Activated naive CD8-positive, alpha-beta T cell treated with anti-CD3 and anti-CD28 coated beads for 36 hours (primary cell): ENCODE data around the gene EMP3. TPM values are rescaled to one million over a fixed set of nuclear protein-coding genes. Genes with fewer than 3 reads are reported as not detected.
A peak's percentile ranks its signal among the peaks of the same experiment; 100 is the strongest.
"Not testable (repeated sequence)": the region's sequence is repeated elsewhere in the genome, so short reads cannot be mapped to it uniquely, and the experiment has no call there.

Experiments used
- DNase-seq: peaks from one replicate; pipeline ENCODE4 v3.0.0; 2021
- H3K27ac Mint-ChIP-seq: one replicate; pipeline ENCODE4 v1.8.0; 2022; ENCODE audit warnings: mild to moderate bottlenecking, moderate library complexity, mixed read lengths
- H3K27me3 Mint-ChIP-seq: one replicate; pipeline ENCODE4 v1.8.0; 2022; ENCODE audit warnings: mild to moderate bottlenecking, mixed read lengths
- H3K36me3 Mint-ChIP-seq: one replicate; pipeline ENCODE4 v1.8.0; 2021; ENCODE audit warnings: mild to moderate bottlenecking, mixed read lengths
- H3K4me1 Mint-ChIP-seq: one replicate; pipeline ENCODE4 v1.8.0; 2021; ENCODE audit warnings: mixed read lengths
- H3K4me3 Mint-ChIP-seq: one replicate; pipeline ENCODE4 v1.8.0; 2022; ENCODE audit warnings: mild to moderate bottlenecking, moderate library complexity, mixed read lengths
- H3K9me3 Mint-ChIP-seq: one replicate; pipeline ENCODE4 v1.8.0; 2022; ENCODE audit warnings: mixed read lengths
- total RNA-seq, 2 experiments: library from RNA; stranded (reverse); gene quantifications; one replicate each; pipeline ENCODE4 v1.2.3, GENCODE V29; 2021

The EMP3 gene
- 100 to 1,000 TPM; 185 to 187 TPM for total RNA-seq

- H3K27ac Mint-ChIP-seq, result peak within 1 kb of the TSS; percentile 92
- peak within 1 kb of the TSS; percentile 88 for H3K4me3 Mint-ChIP-seq
- H3K36me3 Mint-ChIP-seq, result peaks cover 45% of the 10 kb centered on the region
- peaks cover 61% of the 10 kb centered on the region for H3K4me1 Mint-ChIP-seq
- peak; percentile 87 for DNase-seq
- no peaks in the 10 kb centered on the region for H3K9me3 Mint-ChIP-seq
- H3K27me3 Mint-ChIP-seq, result no peaks in the 10 kb centered on the region
Observed at GRCh38 chr19:48325265-48325910, at the start of gene EMP3. TSS of gene EMP3 (plus strand) at chr19:48325552. CDS start at chr19:48326845, 1,293 bp downstream.

DNA sequence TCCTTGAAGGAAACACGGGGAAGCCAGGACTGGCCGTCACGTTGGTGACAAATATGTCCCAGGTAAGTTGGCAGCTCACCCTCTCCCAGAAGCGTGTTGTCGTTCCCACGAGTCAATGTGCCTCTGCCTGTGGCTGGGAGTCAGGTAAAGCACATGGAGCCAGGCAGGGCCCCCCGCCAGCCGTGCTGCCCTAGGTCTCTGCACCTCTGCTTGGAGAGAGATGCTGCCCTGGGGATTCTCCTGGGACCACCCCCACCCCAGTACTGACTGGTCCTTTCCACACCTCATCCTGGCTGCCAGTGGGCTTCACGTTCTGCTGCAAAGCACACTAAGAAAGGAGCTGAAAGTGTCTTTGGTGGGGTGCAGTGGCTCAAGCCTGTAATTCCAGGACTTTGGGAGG, 45.6 kb upstream of the EMP3 start:
- Mint-ChIP-seq H3K4me3 (no peak overlapping the region), H3K27me3 (peaks cover 7% of the 10 kb centered on the region), H3K36me3 (peaks cover 6% of the 10 kb centered on the region), H3K9me3 (no peaks in the 10 kb centered on the region), H3K4me1 (no peaks in the 10 kb centered on the region), H3K27ac (no peak overlapping the region)
- no peak for DNase-seq

DNA sequence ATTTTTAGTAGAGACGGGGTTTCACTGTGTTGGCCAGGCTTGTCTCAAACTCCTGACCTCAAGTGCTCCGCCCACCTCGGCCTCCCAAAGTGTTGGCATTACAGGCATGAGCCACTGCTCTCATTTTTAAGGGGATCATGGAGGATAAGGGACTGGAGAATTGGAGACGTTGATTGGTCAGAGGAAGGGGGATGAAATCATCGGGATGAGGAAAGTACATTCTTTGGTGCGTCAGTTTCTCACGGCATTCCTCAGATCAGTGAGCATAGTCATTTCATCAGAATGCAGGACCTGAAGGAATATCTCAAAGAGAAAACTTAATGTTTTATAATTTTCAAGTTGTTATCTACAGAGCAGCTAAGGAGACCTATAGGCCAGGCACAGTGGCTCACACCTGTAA, 41.4 kb upstream of the EMP3 start:
- H3K9me3 Mint-ChIP-seq, result peaks cover 8% of the 10 kb centered on the region
- H3K36me3 Mint-ChIP-seq, result peaks cover 17% of the 10 kb centered on the region
- DNase-seq, result no peak
- H3K27me3 Mint-ChIP-seq, result no peaks in the 10 kb centered on the region
- H3K4me3 Mint-ChIP-seq, result no peak overlapping the region
- H3K27ac Mint-ChIP-seq, result no peak overlapping the region
- H3K4me1 Mint-ChIP-seq, result no peaks in the 10 kb centered on the region

DNA sequence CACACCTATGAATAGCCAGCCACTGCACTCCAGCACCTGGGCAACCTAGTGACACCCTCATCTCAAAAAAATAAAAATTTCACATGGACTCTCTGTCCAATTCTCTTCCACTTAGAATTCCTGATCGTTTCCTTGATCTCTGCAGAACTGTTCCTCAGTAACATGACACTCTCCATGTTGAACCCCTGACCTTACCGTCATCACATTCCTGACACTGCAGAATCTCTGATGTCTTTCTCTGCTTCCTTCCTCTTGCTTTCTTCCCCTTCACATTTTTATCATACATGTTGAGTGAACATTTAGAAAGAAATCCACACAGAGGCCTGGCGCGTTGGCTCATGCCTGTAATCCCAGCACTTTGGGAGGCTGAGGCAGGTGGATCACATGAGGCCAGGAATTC, 40.5 kb upstream of the EMP3 start:
- Mint-ChIP-seq H3K36me3 (peaks cover 17% of the 10 kb centered on the region), H3K4me1 (no peaks in the 10 kb centered on the region), H3K9me3 (peaks cover 8% of the 10 kb centered on the region), H3K4me3 (no peak overlapping the region), H3K27me3 (no peaks in the 10 kb centered on the region), H3K27ac (no peak overlapping the region)
- no peak for DNase-seq

- Mint-ChIP-seq H3K4me3 (no peak overlapping the region), H3K4me1 (peaks cover 7% of the 10 kb centered on the region), H3K36me3 (peaks cover 17% of the 10 kb centered on the region), H3K27me3 (no peaks in the 10 kb centered on the region), H3K9me3 (peaks cover 8% of the 10 kb centered on the region), H3K27ac (no peak overlapping the region)
- no peak for DNase-seq
Observed at GRCh38 chr19:48287748-48288147, 37.6 kb upstream of the EMP3 start.

DNA sequence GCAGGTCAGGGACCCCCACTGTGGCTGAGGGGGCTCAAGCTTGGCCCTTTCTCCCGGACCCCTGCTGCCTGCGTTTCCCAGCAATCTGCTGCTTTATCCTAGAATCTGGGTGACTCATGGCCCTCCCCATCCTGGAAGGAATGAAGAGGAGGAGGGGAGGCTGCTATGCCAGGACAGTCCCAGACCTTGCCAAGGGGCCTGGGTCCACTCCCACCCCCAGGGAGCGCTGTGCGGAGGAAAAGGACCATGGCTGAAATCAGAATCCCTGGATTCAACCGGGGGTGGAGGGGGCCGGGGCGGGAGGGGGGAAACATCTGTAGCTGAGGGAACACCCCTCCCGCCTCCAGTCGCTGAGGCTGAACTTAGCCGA, 35.0 kb upstream of the EMP3 start:
- Mint-ChIP-seq H3K4me3 (no peak overlapping the region), H3K36me3 (peaks cover 11% of the 10 kb centered on the region), H3K27me3 (no peaks in the 10 kb centered on the region), H3K27ac (no peak overlapping the region), H3K4me1 (peaks cover 7% of the 10 kb centered on the region), H3K9me3 (peaks cover 8% of the 10 kb centered on the region)
- no peak for DNase-seq

GRCh38 chr19:48290771-48291488, 34.4 kb upstream of the EMP3 start:
- H3K9me3 Mint-ChIP-seq, result peaks cover 8% of the 10 kb centered on the region
- peaks cover 7% of the 10 kb centered on the region for H3K4me1 Mint-ChIP-seq
- H3K27ac Mint-ChIP-seq, result no peak overlapping the region
- no peaks in the 10 kb centered on the region for H3K27me3 Mint-ChIP-seq
- peaks cover 10% of the 10 kb centered on the region for H3K36me3 Mint-ChIP-seq
- peak overlapping the region; percentile 76 for H3K4me3 Mint-ChIP-seq
- DNase-seq, result peak; percentile 50

DNA sequence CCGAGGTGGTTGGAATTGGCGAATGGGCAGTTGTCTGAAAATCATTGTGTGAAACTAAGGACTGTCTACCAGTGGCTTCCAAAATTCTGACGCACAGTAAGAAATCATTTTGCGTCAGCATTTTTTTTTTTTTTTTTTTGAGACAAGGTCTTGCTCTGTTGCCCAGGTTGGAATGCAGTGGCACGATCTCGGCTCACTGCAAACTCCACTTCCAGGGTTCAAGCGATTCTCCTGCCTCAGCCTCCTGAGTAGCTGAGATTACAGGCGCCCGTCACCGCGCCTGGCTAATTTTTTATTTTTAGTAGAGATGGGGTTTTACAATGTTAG, 33.9 kb upstream of the EMP3 start:
- not testable (repeated sequence) for H3K27ac Mint-ChIP-seq, H3K4me1 Mint-ChIP-seq, H3K27me3 Mint-ChIP-seq, H3K36me3 Mint-ChIP-seq, DNase-seq, H3K9me3 Mint-ChIP-seq
- peak overlapping the region; percentile 76 for H3K4me3 Mint-ChIP-seq

DNA sequence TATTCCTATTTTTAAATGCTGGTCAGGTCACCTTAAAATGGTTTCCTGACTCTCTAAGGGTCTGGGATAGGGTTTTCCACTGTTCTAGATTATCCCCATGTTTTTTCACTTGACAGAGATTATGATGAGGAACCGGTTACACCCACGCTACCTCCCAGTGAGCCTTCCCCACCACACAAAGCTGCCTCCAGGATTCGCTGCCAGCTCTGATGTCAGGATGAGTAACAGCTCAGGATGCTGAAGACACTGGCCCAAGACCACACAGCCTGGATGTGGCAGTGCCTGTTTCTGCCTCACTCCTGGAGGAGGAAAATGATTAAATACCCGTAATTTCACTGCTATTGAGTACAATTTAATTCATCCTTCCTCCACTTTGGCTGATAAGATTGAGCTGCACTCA, 32.6 kb upstream of the EMP3 start:
- no peaks in the 10 kb centered on the region for H3K9me3 Mint-ChIP-seq
- no peak overlapping the region for H3K27ac Mint-ChIP-seq
- no peak for DNase-seq
- no peaks in the 10 kb centered on the region for H3K36me3 Mint-ChIP-seq
- H3K4me1 Mint-ChIP-seq, result peaks cover 7% of the 10 kb centered on the region
- no peak overlapping the region for H3K4me3 Mint-ChIP-seq
- no peaks in the 10 kb centered on the region for H3K27me3 Mint-ChIP-seq

DNA sequence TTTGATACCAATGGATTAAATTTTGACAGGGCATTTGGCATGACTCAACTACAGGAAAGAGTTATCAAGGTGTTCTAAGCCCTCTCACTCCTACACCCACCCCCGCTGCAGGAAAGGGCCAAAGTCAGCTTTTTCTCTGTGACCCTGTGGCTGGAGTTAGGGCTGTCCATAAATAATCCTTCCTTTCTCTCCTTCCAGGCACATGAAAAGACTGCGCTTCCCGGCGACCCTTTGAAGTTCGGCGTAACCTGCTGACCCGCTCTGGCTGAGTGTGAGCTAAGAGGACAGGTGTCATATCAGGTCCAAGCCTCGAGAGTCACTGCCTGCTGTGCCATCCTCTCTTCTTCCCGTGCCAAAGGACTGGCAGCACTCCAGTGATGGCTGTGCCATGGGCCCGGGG, 29.9 kb upstream of the EMP3 start:
- H3K9me3 Mint-ChIP-seq, result no peaks in the 10 kb centered on the region
- peaks cover 7% of the 10 kb centered on the region for H3K4me1 Mint-ChIP-seq
- no peak for DNase-seq
- no peaks in the 10 kb centered on the region for H3K36me3 Mint-ChIP-seq
- no peak overlapping the region for H3K27ac Mint-ChIP-seq
- H3K27me3 Mint-ChIP-seq, result no peaks in the 10 kb centered on the region
- H3K4me3 Mint-ChIP-seq, result no peak overlapping the region

- Mint-ChIP-seq H3K27ac (no peak overlapping the region), H3K4me1 (no peaks in the 10 kb centered on the region), H3K9me3 (no peaks in the 10 kb centered on the region), H3K4me3 (no peak overlapping the region), H3K36me3 (no peaks in the 10 kb centered on the region), H3K27me3 (no peaks in the 10 kb centered on the region)
- DNase-seq, result no peak
Observed at GRCh38 chr19:48296963-48297734, 28.2 kb upstream of the EMP3 start.

DNA sequence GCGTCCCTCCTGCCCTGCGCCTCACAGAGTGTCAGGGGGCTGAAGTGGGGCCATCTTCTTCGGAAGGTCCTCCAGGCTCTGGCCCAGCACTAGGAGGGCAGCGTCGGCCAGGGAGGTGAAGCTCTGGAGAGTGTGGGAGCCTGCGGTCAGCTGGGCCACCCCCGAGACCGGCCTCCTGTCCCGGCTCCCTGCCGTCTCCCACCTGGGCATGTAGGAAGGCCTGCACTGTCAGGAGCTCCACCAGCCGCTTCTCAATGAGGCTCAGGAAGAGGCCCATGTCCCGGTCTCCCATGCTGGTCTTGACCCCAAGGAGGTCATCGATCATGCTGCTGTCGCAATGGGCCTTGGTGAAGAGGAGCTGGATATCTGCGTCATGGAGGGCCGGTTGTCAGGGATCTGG, 27.4 kb upstream of the EMP3 start:
- no peaks in the 10 kb centered on the region for H3K27me3 Mint-ChIP-seq
- no peaks in the 10 kb centered on the region for H3K9me3 Mint-ChIP-seq
- no peak for DNase-seq
- H3K27ac Mint-ChIP-seq, result no peak overlapping the region
- H3K4me3 Mint-ChIP-seq, result no peak overlapping the region
- H3K36me3 Mint-ChIP-seq, result no peaks in the 10 kb centered on the region
- H3K4me1 Mint-ChIP-seq, result no peaks in the 10 kb centered on the region

DNA sequence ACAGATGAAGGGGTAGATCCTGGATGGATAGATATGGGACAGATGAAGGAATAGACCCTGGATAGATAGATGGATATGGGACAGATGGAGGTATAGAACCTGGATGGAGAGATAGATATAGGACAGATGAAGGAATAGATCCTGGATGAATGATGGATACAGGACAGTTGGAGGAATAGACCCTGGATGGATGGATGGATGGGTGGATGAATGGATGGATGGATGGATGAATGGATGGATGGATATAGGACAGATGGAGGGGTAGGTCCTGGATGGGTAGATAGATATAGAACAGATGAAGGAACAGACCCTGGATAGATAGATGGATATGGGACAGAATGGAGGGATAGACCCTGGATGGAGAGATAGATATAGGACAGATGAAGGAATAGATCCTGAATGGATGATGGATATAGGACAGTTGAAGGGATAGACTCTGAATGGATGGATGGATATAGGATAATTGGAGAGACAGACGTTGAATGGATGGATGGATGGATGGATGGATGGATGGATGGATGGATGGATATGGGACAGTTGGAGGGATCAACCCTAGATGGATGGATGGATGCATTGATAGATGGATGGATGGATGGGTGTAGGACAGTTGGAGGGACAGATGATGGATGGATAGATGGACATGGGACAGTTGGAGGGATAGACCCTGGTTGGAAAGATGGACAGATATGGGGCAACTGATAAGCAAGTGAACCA, 23.3 kb upstream of the EMP3 start:
- Mint-ChIP-seq H3K27me3 (no peaks in the 10 kb centered on the region), H3K27ac (no peak overlapping the region), H3K4me1 (no peaks in the 10 kb centered on the region), H3K36me3 (no peaks in the 10 kb centered on the region), H3K4me3 (no peak overlapping the region), H3K9me3 (no peaks in the 10 kb centered on the region)
- DNase-seq, result no peak

DNA sequence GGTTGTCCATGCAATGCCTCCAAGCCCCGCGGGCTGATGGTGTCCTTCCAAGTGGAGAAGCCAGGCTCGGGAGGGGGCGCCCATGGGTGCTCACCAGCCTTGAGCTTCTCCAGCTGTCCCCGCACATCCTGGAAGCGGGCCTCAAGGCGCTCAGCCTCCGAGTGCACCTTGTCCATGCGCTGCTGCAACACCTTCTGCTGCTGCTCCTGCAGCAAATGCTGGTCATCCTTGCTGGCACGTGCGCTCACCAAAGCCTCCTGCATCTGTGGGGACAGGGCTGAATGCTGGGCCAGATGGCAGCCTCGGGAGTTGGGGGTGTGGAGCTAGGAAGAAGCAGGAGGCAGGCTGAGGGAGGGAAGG, 22.8 kb upstream of the EMP3 start:
- Mint-ChIP-seq H3K36me3 (no peaks in the 10 kb centered on the region), H3K27ac (no peak overlapping the region)

GRCh38 chr19:48303367-48303766, 22.0 kb upstream of the EMP3 start:
- no peaks in the 10 kb centered on the region for H3K36me3 Mint-ChIP-seq
- H3K9me3 Mint-ChIP-seq, result no peaks in the 10 kb centered on the region
- DNase-seq, result no peak
- no peak overlapping the region for H3K27ac Mint-ChIP-seq
- H3K4me1 Mint-ChIP-seq, result no peaks in the 10 kb centered on the region
- H3K27me3 Mint-ChIP-seq, result no peaks in the 10 kb centered on the region
- no peak overlapping the region for H3K4me3 Mint-ChIP-seq

More for the DNA sequence above, 22.8 kb upstream of the EMP3 start:
- no peak overlapping the region for H3K4me3 Mint-ChIP-seq
- H3K27me3 Mint-ChIP-seq, result no peaks in the 10 kb centered on the region
- DNase-seq, result no peak
- H3K4me1 Mint-ChIP-seq, result no peaks in the 10 kb centered on the region
- no peaks in the 10 kb centered on the region for H3K9me3 Mint-ChIP-seq
